ENCODE results near the gene PRICKLE2. TPM values are rescaled to one million over a fixed set of nuclear protein-coding genes. Genes with fewer than 3 reads are reported as not detected.
A peak's percentile ranks its signal among the peaks of the same experiment; 100 is the strongest.

Gene PRICKLE2
- total RNA-seq, 4 donors from 2014 or later, result 54.3 to 98.6 (median 62.5) TPM

DNA sequence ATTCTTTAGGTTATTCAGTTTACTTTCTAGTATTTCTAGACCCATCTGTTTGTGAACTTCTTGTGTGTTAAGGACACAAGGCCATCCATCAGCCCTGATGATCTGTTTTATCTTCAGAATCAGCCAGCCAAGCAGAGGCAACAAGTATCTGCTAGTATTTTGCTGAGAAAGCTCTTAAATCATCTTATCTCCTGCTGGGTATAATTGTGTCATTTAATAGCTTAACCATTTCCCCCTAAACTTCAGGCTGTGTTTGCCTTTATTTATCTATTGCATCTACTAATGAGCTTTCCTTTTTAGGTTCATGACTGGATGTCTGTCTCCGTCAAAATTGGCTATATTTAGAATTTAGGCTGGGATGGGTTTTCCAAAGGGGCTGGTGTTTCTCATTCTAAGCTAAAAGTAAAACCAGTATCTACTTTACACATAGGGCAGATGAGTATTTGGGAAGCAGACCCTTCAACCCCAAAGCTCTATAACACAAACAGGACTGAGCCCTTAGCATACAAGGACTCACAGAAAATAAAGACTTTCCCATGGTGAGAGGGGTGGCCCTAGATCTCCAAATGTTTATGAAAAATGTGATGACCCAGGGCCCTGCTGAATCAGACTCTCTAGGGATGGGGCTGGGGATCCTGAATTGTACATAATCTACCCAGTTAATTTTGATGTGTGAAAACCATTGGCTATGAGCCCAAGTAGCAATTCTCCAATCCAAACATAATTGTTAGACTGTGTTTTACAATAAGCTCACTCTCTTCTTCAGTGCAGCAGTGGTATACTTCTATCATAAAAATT is 136.7 kb downstream of the PRICKLE2 start:
- TF ChIP-seq, protein P1, sequence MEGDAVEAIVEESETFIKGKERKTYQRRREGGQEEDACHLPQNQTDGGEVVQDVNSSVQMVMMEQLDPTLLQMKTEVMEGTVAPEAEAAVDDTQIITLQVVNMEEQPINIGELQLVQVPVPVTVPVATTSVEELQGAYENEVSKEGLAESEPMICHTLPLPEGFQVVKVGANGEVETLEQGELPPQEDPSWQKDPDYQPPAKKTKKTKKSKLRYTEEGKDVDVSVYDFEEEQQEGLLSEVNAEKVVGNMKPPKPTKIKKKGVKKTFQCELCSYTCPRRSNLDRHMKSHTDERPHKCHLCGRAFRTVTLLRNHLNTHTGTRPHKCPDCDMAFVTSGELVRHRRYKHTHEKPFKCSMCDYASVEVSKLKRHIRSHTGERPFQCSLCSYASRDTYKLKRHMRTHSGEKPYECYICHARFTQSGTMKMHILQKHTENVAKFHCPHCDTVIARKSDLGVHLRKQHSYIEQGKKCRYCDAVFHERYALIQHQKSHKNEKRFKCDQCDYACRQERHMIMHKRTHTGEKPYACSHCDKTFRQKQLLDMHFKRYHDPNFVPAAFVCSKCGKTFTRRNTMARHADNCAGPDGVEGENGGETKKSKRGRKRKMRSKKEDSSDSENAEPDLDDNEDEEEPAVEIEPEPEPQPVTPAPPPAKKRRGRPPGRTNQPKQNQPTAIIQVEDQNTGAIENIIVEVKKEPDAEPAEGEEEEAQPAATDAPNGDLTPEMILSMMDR (IDR thresholded peaks at IDR 0.05; ENCODE audit: low read depth), result no peak

DNA sequence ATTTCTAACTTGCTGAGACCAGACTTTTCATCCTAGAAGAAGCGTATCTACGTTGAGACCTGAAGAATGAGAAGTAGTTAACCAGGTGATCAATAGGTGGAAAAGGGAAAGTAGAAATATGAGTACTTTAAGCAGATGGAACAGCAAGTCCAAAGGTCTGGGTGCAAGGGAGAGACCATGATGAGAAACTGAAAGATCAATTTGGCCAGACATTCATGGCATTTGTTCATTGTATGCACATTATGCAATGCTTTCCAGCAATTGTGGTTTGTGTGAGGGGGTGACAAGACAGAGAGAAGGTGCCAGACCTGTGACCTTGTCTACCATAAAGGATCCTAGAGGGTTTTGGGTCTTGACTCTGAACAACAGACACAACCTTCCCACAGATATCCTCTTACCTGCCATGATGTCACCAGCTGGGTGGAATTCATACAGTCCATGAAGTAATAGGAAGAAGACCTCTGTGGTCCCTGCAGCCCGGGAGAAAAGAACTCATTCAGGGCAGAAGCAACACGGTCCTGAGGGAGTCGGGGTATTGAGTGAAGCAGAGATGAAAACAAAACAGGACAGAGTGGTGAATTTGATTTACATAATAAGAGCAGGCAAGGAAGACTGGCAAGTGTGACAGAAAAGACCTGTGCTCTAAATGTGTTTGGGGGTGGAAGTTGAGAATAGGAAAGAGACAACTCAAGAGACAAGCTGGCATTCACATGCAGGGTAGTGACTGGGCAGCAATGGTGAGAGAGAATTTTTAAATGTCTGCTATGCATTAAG is 138.6 kb downstream of the PRICKLE2 start:
- TF ChIP-seq, protein P1 (IDR thresholded peaks at IDR 0.05; ENCODE audit: low read depth), result no peak

- TF ChIP-seq, protein P1 (IDR thresholded peaks at IDR 0.05; ENCODE audit: low read depth), result no peak
Measured at GRCh38 chr3:64084640-64085039, 140.6 kb downstream of the PRICKLE2 start.

DNA sequence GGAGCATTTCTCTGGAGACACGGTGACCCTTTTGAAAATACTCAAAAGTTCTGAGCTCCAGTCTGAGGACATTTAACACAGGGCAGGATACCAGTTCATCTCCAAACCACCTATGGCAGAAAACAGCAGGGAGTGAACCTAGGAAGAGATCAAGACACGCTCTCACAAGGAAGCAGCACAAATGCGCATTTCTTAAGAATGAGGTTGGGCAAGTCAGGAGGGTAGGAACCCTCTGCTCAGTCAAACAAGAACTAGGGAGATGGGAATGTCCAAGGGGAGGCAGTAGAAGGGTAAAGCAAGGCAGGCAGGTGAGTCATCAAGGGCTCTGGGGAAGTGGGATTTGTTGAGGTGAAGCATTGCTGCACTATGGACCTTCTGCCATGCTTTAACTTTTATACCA is 141.7 kb downstream of the PRICKLE2 start:
- TF ChIP-seq, protein P1 (IDR thresholded peaks at IDR 0.05; ENCODE audit: low read depth), result no peak

DNA sequence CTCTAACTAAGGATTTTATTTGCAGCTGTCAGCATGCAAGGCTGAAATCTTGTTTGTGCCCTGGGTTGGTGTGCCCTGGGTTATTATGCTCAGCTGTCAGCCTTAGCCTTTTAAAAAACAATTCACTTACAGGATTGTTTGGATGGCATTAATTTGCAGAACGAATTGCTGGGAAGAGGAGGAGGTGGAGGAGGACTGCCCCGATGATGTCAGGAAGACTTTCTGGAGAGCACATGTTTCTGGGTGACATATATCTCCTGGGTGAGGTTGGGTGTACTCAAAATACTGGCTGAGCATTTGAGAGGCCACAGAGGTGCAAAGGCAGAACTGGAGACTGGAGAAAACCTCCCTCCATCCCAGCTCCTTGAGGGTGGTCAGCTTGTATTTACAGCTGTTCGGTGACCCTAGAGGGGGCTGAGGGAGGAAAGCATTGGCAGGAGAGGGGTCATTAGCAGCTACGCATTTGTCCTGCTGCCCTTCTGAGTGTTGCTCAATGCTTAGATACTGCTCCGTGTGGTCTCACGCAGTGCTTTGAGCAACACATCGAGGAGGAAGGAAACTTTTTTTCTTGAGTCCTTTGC is 142.2 kb downstream of the PRICKLE2 start:
- TF ChIP-seq, protein P1 (IDR thresholded peaks at IDR 0.05; ENCODE audit: low read depth), result peak; percentile 19

- TF ChIP-seq, protein P1 (IDR thresholded peaks at IDR 0.05; ENCODE audit: low read depth), result no peak
Measured at GRCh38 chr3:64082411-64082810, 142.9 kb downstream of the PRICKLE2 start.

DNA sequence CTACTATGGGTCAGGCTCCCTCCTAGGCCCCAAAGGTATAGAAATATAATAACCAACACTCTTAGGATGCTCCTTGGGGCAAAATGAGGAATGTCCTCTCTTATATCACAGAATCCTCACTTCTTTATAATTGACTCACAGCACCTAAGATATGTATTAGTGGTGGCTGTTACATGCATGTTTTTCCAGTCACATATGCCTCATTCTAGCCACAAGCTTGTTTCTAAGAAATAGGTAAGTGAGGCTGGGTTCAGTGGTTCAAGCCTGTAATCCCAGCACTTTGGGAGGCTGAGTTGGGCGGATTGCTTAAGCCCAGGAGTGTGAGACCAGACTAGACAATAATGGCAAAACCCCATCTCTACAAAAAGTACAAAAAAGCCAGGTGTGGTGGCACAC is 144.0 kb downstream of the PRICKLE2 start:
- TF ChIP-seq, protein P1 (IDR thresholded peaks at IDR 0.05; ENCODE audit: low read depth), result no peak

Measured in subcutaneous adipose tissue (tissue), 4 donors.